Measurements from ENCODE around the gene HOXA10. TPM values are rescaled to one million over a fixed set of nuclear protein-coding genes. Genes with fewer than 3 reads are reported as not detected.

The HOXA10 gene
- total RNA-seq, 1 experiment from 2014 or later, result not detected

DNA sequence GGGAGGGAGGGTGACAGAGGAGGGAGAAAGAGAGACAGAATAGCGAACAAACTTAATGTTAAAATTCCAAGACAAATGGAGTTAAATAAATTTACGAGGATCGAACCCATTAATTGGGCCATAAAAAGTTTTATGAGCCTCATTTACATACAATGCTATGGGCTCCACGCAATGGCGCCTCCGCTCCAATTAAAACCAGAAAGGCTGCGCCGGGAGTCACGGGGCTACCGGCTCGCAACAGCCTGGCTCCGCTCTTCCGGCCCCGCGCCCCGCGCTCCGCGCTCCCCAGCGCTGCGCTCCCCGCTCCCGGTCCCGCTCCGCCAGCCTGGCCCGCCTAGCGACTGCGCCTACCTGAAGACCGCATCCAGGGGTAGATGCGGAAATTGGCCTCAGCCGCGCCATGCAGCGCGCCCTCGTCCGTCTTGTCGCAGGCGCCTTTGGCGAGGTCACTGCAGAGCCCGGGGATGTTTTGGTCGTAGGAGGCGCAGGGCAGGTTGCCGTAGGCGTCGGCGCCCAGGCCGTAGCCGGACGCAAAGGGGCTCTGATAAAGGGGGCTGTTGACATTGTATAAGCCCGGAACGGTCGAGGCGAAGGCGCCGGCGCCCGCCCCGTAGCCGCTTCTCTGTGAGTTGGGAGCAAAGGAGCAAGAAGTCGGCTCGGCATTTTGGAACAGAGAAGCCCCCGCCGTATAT lies 18.2 kb downstream of the HOXA10 start:
- CTCF ChIA-PET, result interaction anchor here (0.6 kb wide), 1 partner anchor 385 kb away, joined by 3 read pairs; no protein-coding TSS in a partner anchor
- no peaks in the 10 kb centered on the region for H3F3A ChIP-seq (ENCODE audit: insufficient read depth, low read depth)
- H3K27me3 ChIP-seq (ENCODE audit: insufficient read depth, low read depth), result no peaks in the 10 kb centered on the region
- POLR2A ChIA-PET (ENCODE audit: unreplicated experiment), result interaction anchor here (0.6 kb wide), 1 partner anchor 520 kb away, joined by 10 read pairs; no protein-coding TSS in a partner anchor
- BruUV-seq (replicated peaks), result no TSS peak
- no peaks in the 10 kb centered on the region for H3K79me2 ChIP-seq (ENCODE audit: low read depth)
- H3K27ac ChIP-seq, result no peak overlapping the region
- H3K4me3 ChIP-seq, result no peak overlapping the region
- DNase-seq, result no peak
- no peaks in the 10 kb centered on the region for H3K9me2 ChIP-seq (ENCODE audit: insufficient read depth)
- no peak overlapping the region for H2AFZ ChIP-seq
- 0 out of 2 replicates have a peak, but pooled peaks cover 3% of the 10 kb centered on the region for H3K4me1 ChIP-seq (replicated peaks; ENCODE audit: insufficient read depth)
- TF ChIP-seq EZH2 (IDR thresholded peaks at IDR 0.05; ENCODE audit: low read depth), result no peak
- TF ChIP-seq, protein P1, sequence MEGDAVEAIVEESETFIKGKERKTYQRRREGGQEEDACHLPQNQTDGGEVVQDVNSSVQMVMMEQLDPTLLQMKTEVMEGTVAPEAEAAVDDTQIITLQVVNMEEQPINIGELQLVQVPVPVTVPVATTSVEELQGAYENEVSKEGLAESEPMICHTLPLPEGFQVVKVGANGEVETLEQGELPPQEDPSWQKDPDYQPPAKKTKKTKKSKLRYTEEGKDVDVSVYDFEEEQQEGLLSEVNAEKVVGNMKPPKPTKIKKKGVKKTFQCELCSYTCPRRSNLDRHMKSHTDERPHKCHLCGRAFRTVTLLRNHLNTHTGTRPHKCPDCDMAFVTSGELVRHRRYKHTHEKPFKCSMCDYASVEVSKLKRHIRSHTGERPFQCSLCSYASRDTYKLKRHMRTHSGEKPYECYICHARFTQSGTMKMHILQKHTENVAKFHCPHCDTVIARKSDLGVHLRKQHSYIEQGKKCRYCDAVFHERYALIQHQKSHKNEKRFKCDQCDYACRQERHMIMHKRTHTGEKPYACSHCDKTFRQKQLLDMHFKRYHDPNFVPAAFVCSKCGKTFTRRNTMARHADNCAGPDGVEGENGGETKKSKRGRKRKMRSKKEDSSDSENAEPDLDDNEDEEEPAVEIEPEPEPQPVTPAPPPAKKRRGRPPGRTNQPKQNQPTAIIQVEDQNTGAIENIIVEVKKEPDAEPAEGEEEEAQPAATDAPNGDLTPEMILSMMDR (conservative IDR thresholded peaks at IDR 0.05), result no peak
- H3K4me2 ChIP-seq, result no peak overlapping the region
- no peaks in the 10 kb centered on the region for H3K36me3 ChIP-seq (ENCODE audit: low read depth)
- no peaks in the 10 kb centered on the region for H4K20me1 ChIP-seq (ENCODE audit: insufficient read depth)
- intact Hi-C loops (cut with micrococcal nuclease; ENCODE audit: unreplicated experiment), result no loop called here
- H3K9me3 ChIP-seq (ENCODE audit: insufficient read depth, low read depth), result no peaks in the 10 kb centered on the region

DNA sequence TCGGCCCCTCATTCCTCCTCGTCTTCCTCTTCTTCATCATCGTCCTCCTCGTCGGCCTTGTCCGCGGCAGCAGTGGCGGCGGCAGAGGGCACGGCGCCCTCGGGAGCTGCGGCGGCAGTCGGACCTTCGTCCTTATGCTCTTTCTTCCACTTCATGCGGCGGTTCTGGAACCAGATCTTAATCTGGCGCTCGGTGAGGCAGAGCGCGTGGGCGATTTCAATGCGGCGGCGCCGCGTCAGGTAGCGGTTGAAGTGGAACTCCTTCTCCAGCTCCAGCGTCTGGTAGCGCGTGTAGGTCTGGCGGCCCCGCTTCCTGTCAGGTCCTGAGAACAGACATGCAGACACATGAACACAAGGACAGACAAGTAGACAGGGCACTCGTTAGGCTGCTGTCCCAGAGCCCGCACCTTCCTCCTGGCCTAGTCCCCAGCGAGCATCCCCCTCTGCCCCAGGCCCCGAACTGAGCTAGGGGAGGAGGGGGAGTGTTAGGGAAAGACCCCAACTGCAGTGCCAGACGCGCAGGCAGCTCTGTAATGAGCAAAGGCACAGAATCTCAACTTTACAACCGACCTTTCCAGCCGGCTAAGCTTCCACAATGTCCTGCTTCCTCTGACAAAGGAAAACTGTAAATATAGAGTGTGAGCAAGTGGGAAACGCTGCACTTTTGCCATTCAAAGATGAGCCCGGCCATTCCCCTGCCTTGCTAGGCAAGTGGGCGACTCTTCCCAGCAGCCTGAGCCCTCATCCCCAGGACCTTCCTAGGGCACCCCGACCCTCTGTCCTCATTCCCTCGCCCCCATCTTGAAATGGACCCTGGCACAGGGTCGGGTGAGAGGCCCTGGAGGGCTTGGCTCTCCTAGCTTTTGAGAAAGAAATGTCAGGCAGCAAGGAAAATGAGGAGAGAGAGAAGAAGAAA lies 19.0 kb downstream of the HOXA10 start:
- TF ChIP-seq, protein P1 (conservative IDR thresholded peaks at IDR 0.05), result no peak
- no peak for TF ChIP-seq EZH2 (IDR thresholded peaks at IDR 0.05; ENCODE audit: low read depth)
- Histone ChIP-seq H2AFZ (no peak overlapping the region), H3K27ac (no peak overlapping the region), H3F3A (ENCODE audit: insufficient read depth, low read depth) (no peaks in the 10 kb centered on the region), H3K4me2 (no peak overlapping the region), H3K79me2 (ENCODE audit: low read depth) (no peaks in the 10 kb centered on the region), H4K20me1 (ENCODE audit: insufficient read depth) (no peaks in the 10 kb centered on the region), H3K4me3 (no peak overlapping the region), H3K36me3 (ENCODE audit: low read depth) (no peaks in the 10 kb centered on the region), H3K27me3 (ENCODE audit: insufficient read depth, low read depth) (no peaks in the 10 kb centered on the region), H3K9me2 (ENCODE audit: insufficient read depth) (no peaks in the 10 kb centered on the region), H3K9me3 (ENCODE audit: insufficient read depth, low read depth) (no peaks in the 10 kb centered on the region), H3K4me1 (replicated peaks; ENCODE audit: insufficient read depth) (no peaks in the 10 kb centered on the region)
- no TSS peak for BruUV-seq (replicated peaks)
- no peak for DNase-seq
- ChIA-PET POLR2A (ENCODE audit: unreplicated experiment) (interaction anchor here (0.6 kb wide), 1 partner anchor 519 kb away, joined by 10 read pairs; no protein-coding TSS in a partner anchor), CTCF (interaction anchor here (0.6 kb wide), 1 partner anchor 385 kb away, joined by 3 read pairs; no protein-coding TSS in a partner anchor)
- intact Hi-C loops (cut with micrococcal nuclease; ENCODE audit: unreplicated experiment), result no loop called here

DNA sequence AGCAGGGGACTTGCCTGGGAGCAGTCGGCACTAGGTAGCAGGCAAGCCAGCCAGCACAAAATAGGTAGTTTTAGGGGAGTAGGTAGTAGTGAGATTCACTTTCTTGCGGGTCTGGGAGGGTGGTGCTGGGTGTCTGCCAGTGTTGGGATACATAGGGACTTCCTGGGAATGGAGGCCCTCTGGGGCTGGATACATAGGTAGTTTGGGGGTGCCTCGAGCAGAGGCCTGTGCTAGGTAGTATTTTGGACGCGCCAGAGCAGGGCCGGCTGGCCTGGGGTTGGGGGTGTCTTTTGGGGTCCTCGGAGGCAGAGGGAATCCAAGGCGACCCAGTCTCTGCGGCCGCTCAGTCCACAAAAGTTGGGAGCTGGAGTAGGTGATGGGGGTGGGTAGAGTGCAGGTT lies 19.8 kb downstream of the HOXA10 start:
- H4K20me1 ChIP-seq (ENCODE audit: insufficient read depth), result no peaks in the 10 kb centered on the region
- no peaks in the 10 kb centered on the region for H3K9me2 ChIP-seq (ENCODE audit: insufficient read depth)
- CTCF ChIA-PET, result no interaction called here
- no peak overlapping the region for H2AFZ ChIP-seq
- POLR2A ChIA-PET (ENCODE audit: unreplicated experiment), result no interaction called here
- DNase-seq, result no peak
- H3K27me3 ChIP-seq (ENCODE audit: insufficient read depth, low read depth), result no peaks in the 10 kb centered on the region
- H3K4me3 ChIP-seq, result no peak overlapping the region
- H3K9me3 ChIP-seq (ENCODE audit: insufficient read depth, low read depth), result no peaks in the 10 kb centered on the region
- H3K27ac ChIP-seq, result no peak overlapping the region
- H3K79me2 ChIP-seq (ENCODE audit: low read depth), result no peaks in the 10 kb centered on the region
- no peaks in the 10 kb centered on the region for H3F3A ChIP-seq (ENCODE audit: insufficient read depth, low read depth)
- TF ChIP-seq, protein P1 (conservative IDR thresholded peaks at IDR 0.05), result no peak
- no peak for TF ChIP-seq EZH2 (IDR thresholded peaks at IDR 0.05; ENCODE audit: low read depth)
- 0 out of 2 replicates have a peak, but pooled peaks cover 4% of the 10 kb centered on the region for H3K4me1 ChIP-seq (replicated peaks; ENCODE audit: insufficient read depth)
- intact Hi-C loops (cut with micrococcal nuclease; ENCODE audit: unreplicated experiment), result no loop called here
- H3K36me3 ChIP-seq (ENCODE audit: low read depth), result no peaks in the 10 kb centered on the region
- BruUV-seq (replicated peaks), result no TSS peak
- no peak overlapping the region for H3K4me2 ChIP-seq
